CD4-positive, alpha-beta T cell (primary cell): ENCODE data around the gene PLCXD1. TPM values are rescaled to one million over a fixed set of nuclear protein-coding genes. Genes with fewer than 3 reads are reported as not detected.
"Not testable (repeated sequence)": the region's sequence is repeated elsewhere in the genome, so short reads cannot be mapped to it uniquely, and the experiment has no call there.

Source experiments
- ATAC-seq: fragments of 200-7000 bp; cut with Tn5 transposase; one replicate; pipeline ENCODE4 v1.10.0; 2022; ENCODE audit warnings: mild to moderate bottlenecking; ENCODE audit not compliant: poor library complexity
- CTCF ChIA-PET: fragments of 350-600 bp; sonication (Branson Sonifier 250); formaldehyde crosslinking; loops from one replicate; lab custom pipeline; 2021; ENCODE audit warnings: antibody characterized with exemption, inconsistent platforms; lab: Charles Lee
- POLR2A ChIA-PET: fragments of 350-600 bp; sonication (Branson Sonifier 250); formaldehyde crosslinking; loops from one replicate; lab custom pipeline; 2021; ENCODE audit warnings: antibody characterized with exemption, inconsistent platforms; lab: Charles Lee
- DNase-seq, 14 experiments: peaks; one replicate each; pipeline ENCODE4 v3.0.0-alpha.2; 2013 to 2020; ENCODE audit warnings: mixed read lengths in 2 of 14
- H3K27ac ChIP-seq, 2 donors: one replicate each; pipeline versions ENCODE4 v1.5.1 to v1.7.0; 2013; ENCODE audit warnings: low read length in 2 of 2, low read depth in 1 of 2, mild to moderate bottlenecking in 1 of 2
- H3K27me3 ChIP-seq, 2 experiments: 1 replicate in 1 of 2; 2 replicates in 1 of 2; pipeline versions ENCODE4 v1.6.1 to v1.7.0; 2013; ENCODE audit warnings: low read length in 2 of 2, control low read depth in 1 of 2, mild to moderate bottlenecking in 1 of 2, moderate library complexity in 1 of 2; ENCODE audit not compliant: insufficient read depth in 2 of 2, control insufficient read depth in 1 of 2
- H3K36me3 ChIP-seq: one replicate; pipeline ENCODE4 v1.6.1; 2013; ENCODE audit warnings: low read length, control low read depth; ENCODE audit not compliant: insufficient read depth
- H3K4me1 ChIP-seq: one replicate; pipeline ENCODE4 v1.6.1; 2013; ENCODE audit warnings: low read length, control low read depth; ENCODE audit not compliant: insufficient read depth
- H3K4me3 ChIP-seq: one replicate; pipeline ENCODE4 v1.5.1; 2013; ENCODE audit warnings: mild to moderate bottlenecking, low read length, moderate library complexity
- H3K9me3 ChIP-seq, 2 experiments: 1 replicate in 1 of 2; 2 replicates in 1 of 2; pipeline versions ENCODE4 v1.6.1 to v1.7.0; 2013; ENCODE audit warnings: low read length in 2 of 2, mild to moderate bottlenecking in 2 of 2, control low read depth in 1 of 2, moderate library complexity in 1 of 2; ENCODE audit not compliant: control insufficient read depth in 1 of 2, insufficient read depth in 1 of 2
- H3K27ac Mint-ChIP-seq: one replicate; pipeline ENCODE4 v1.8.0; 2020; ENCODE audit warnings: mixed read lengths
- H3K27me3 Mint-ChIP-seq: one replicate; pipeline ENCODE4 v1.8.0; 2021; ENCODE audit warnings: mixed read lengths
- H3K36me3 Mint-ChIP-seq: one replicate; pipeline ENCODE4 v1.8.0; 2021; ENCODE audit warnings: low read depth, mixed read lengths
- H3K4me1 Mint-ChIP-seq: one replicate; pipeline ENCODE4 v1.8.0; 2021; ENCODE audit warnings: low read depth, mixed read lengths
- H3K4me3 Mint-ChIP-seq: one replicate; pipeline ENCODE4 v1.8.0; 2020; ENCODE audit warnings: mild to moderate bottlenecking, mixed read lengths
- H3K9me3 Mint-ChIP-seq: one replicate; pipeline ENCODE4 v1.8.0; 2020; ENCODE audit warnings: mixed read lengths
- intact Hi-C, 2 experiments: fragments of 100-400 bp; cut with DNase I in 1 of 2; cut with micrococcal nuclease in 1 of 2; formaldehyde crosslinking; loops; one replicate each; pipeline versions ENCODE4 v1.15.1 to v1.9.0; 2023 to 2025; cut with DNase I, micrococcal nuclease
- total RNA-seq, 174 experiments: library from RNA in 2 of 174; stranded (reverse) in 2 of 174; gene quantifications; one replicate each; pipeline ENCODE4 v1.2.3 and lab custom pipeline; 2021 to 2026
- TF ChIP-seq, protein P1 (sequence below): fragments of 200-600 bp; IDR thresholded peaks from one replicate; pipeline ENCODE4 v1.8.0; 2022; ENCODE audit warnings: antibody characterized with exemption, mild to moderate bottlenecking

PLCXD1 gene
- total RNA-seq, 2 experiments from 2014 or later, result 33.0 to 35.8 TPM

DNA sequence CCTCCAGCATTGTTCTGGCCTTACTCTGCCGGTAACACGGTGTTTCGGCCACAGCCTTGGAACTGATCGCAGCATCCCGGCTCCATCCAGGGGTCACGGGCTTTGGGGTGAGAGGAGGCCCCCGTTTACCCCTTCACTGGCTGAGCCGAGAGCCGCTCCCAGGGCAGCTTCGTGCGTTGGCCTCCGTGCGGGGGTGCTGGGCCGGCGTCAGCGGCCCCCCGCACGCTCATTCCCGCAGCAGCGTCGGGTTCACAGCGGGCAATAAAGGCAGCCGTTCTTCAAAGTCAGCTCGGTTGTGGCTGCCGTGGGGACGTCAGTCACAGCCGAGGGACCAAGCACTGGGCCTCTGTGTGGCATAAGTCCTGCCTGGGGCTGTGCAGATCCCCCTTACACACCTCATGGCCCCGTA lies 25.3 kb upstream of the PLCXD1 start:
- Histone ChIP-seq H3K27ac (no peak overlapping the region), H3K36me3 (no peaks in the 10 kb centered on the region), H3K9me3 (peaks cover 0 to 4% of the 10 kb centered on the region in 2 experiments), H3K27me3 (no peaks in the 10 kb centered on the region), H3K4me3 (no peak overlapping the region), H3K4me1 (peaks cover 7% of the 10 kb centered on the region)
- H3K27ac Mint-ChIP-seq, result no peak overlapping the region
- peaks cover 25% of the 10 kb centered on the region for H3K4me1 Mint-ChIP-seq
- intact Hi-C loops, result no loop called here
- ATAC-seq (no peak), DNase-seq (peak in 1 of 14 experiments; percentile 5)
- no peak overlapping the region for H3K4me3 Mint-ChIP-seq
- ChIA-PET POLR2A (no interaction called here), CTCF (no interaction called here)
- TF ChIP-seq, protein P1, sequence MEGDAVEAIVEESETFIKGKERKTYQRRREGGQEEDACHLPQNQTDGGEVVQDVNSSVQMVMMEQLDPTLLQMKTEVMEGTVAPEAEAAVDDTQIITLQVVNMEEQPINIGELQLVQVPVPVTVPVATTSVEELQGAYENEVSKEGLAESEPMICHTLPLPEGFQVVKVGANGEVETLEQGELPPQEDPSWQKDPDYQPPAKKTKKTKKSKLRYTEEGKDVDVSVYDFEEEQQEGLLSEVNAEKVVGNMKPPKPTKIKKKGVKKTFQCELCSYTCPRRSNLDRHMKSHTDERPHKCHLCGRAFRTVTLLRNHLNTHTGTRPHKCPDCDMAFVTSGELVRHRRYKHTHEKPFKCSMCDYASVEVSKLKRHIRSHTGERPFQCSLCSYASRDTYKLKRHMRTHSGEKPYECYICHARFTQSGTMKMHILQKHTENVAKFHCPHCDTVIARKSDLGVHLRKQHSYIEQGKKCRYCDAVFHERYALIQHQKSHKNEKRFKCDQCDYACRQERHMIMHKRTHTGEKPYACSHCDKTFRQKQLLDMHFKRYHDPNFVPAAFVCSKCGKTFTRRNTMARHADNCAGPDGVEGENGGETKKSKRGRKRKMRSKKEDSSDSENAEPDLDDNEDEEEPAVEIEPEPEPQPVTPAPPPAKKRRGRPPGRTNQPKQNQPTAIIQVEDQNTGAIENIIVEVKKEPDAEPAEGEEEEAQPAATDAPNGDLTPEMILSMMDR, result no peak
- no peaks in the 10 kb centered on the region for H3K36me3 Mint-ChIP-seq
- H3K9me3 Mint-ChIP-seq, result peaks cover 2% of the 10 kb centered on the region
- no peaks in the 10 kb centered on the region for H3K27me3 Mint-ChIP-seq

DNA sequence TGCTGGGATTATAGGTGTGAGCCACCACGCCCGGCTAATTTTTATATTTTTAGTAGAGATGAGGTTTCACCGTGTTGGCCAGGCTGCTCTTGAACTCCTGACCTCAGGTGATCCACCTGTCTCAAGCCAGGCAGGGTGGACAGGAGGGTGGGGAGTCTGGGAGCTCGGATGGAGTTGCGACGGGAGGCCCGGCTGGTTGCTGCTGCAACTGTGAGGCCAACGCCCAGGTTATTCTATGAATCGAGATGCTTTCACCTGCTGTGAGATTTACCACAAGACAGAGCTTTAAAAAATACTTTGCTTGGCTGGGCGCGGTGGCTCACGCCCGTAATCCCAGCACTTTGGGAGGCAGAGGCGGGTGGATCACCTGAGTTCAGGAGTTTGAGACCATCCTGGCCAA lies 24.1 kb upstream of the PLCXD1 start:
- H3K4me3 Mint-ChIP-seq, POLR2A ChIA-PET, H3K36me3 Mint-ChIP-seq, H3K4me1 ChIP-seq, H3K27me3 Mint-ChIP-seq, H3K9me3 Mint-ChIP-seq, H3K9me3 ChIP-seq, H3K27ac ChIP-seq, intact Hi-C loops, H3K4me3 ChIP-seq, H3K36me3 ChIP-seq, ATAC-seq, H3K27me3 ChIP-seq, H3K27ac Mint-ChIP-seq, CTCF ChIA-PET: not testable (repeated sequence)
- peak in 1 of 14 experiments; percentile 2 for DNase-seq
- peaks cover 14% of the 10 kb centered on the region for H3K4me1 Mint-ChIP-seq

DNA sequence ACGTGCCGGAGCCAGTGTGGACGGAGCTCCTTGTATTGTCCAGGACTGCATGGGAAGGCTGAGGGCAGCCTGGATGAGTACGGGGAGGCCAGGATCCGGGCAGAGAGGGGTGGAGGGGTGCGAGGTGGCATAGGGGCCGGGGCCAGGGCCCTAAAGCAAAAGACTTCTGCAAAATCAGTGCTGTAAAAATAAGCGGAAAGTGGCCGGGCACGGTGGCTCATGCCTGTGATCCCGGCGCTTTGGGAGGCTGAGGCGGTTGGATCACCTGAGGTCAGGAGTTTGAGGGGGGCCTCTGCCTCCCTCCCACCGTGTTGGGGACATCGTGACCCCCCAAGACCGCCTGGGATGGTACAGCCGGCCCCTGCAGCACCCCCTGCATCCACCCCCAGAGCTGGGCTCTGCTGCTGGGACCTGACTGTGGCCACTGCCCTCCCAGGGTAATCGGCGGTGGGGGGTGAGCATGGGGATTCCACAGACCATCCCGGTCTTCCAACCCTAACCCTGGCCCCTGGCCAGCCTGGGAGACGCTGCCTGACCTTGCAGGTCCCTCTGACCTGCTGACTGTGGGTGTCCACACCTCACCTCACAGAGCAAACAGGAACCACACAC lies 23.4 kb upstream of the PLCXD1 start:
- Mint-ChIP-seq H3K9me3 (no peaks in the 10 kb centered on the region), H3K4me3 (no peak overlapping the region), H3K36me3 (no peaks in the 10 kb centered on the region), H3K27ac (no peak overlapping the region), H3K4me1 (peaks cover 6% of the 10 kb centered on the region), H3K27me3 (no peaks in the 10 kb centered on the region)
- TF ChIP-seq, protein P1, result no peak
- ATAC-seq, result no peak
- Histone ChIP-seq H3K9me3 (peaks cover 0 to 4% of the 10 kb centered on the region in 2 experiments), H3K4me3 (no peak overlapping the region), H3K27ac (no peak overlapping the region), H3K27me3 (no peaks in the 10 kb centered on the region), H3K4me1 (peaks cover 2% of the 10 kb centered on the region), H3K36me3 (no peaks in the 10 kb centered on the region)
- ChIA-PET CTCF (no interaction called here), POLR2A (no interaction called here)
- intact Hi-C loops, result no loop called here
- peak in 1 of 14 experiments; percentile 4 for DNase-seq
